GM21717 (cell line): Measurements from ENCODE around the gene OSER1.
A peak's percentile ranks its signal among the peaks of the same experiment; 100 is the strongest.

Experiments used
- ATAC-seq: cut with Tn5 transposase; IDR thresholded peaks from one replicate; pipeline ENCODE4 v1.9.1; 2021; ENCODE audit warnings: mild to moderate bottlenecking, moderate library complexity; ENCODE audit not compliant: unreplicated experiment

OSER1 gene

GRCh38 chr20:44228465-44229258 lies 18.1 kb upstream of the OSER1 start:
- ATAC-seq, result no peak

- ATAC-seq, result no peak
Observed at GRCh38 chr20:44224637-44225036, 14.1 kb upstream of the OSER1 start.

GRCh38 chr20:44223721-44224120 lies 13.2 kb upstream of the OSER1 start:
- ATAC-seq, result no peak

- ATAC-seq, result no peak
Observed at GRCh38 chr20:44222633-44223368, 12.2 kb upstream of the OSER1 start.

GRCh38 chr20:44222027-44222426 lies 11.5 kb upstream of the OSER1 start:
- no peak for ATAC-seq

- no peak for ATAC-seq
Observed at GRCh38 chr20:44221368-44221954, 10.9 kb upstream of the OSER1 start.

- no peak for ATAC-seq
Observed at GRCh38 chr20:44219791-44220190, 9.2 kb upstream of the OSER1 start.

GRCh38 chr20:44219170-44219730 lies 8.7 kb upstream of the OSER1 start:
- no peak for ATAC-seq

GRCh38 chr20:44218446-44218845 lies 7.9 kb upstream of the OSER1 start:
- ATAC-seq, result no peak

GRCh38 chr20:44217342-44218092 lies 6.9 kb upstream of the OSER1 start:
- ATAC-seq, result no peak

GRCh38 chr20:44215125-44215524 lies 4.6 kb upstream of the OSER1 start:
- ATAC-seq, result no peak

GRCh38 chr20:44212792-44213191 lies 2.2 kb upstream of the OSER1 start:
- no peak for ATAC-seq

- ATAC-seq, result no peak
Observed at GRCh38 chr20:44211177-44212039, 837 bp upstream of the OSER1 start.

- peak; percentile 13 for ATAC-seq
Observed at GRCh38 chr20:44209686-44210405, 725 bp downstream of the OSER1 start.

- ATAC-seq, result no peak
Observed at GRCh38 chr20:44208770-44209169, 1.8 kb downstream of the OSER1 start.

GRCh38 chr20:44208165-44208564 lies 2.4 kb downstream of the OSER1 start:
- no peak for ATAC-seq

GRCh38 chr20:44207126-44207723 lies 3.3 kb downstream of the OSER1 start:
- ATAC-seq, result no peak

GRCh38 chr20:44206132-44206531 lies 4.4 kb downstream of the OSER1 start:
- ATAC-seq, result no peak

GRCh38 chr20:44204832-44205215 lies 5.7 kb downstream of the OSER1 start:
- ATAC-seq, result no peak
